RWPE1 (cell line): ENCODE measurements around the gene ASTN2.

ENCODE experiments used
- CTCF ChIA-PET: fragments of 350-600 bp; sonication (Branson Sonifier 250); formaldehyde crosslinking; extraction: SDS; loops from one replicate; lab custom pipeline; 2021; lab: Yijun Ruan, JAX
- POLR2A ChIA-PET: fragments of 400-600 bp; formaldehyde crosslinking; extraction: SDS; loops from one replicate; lab custom pipeline; 2020; ENCODE audit warnings: antibody characterized with exemption; ENCODE audit not compliant: low non-redundant PET; lab: Yijun Ruan, JAX
- DNase-seq: peaks from one replicate; pipeline ENCODE4 v3.0.0; 2012; ENCODE audit warnings: low spot score
- H3K27ac ChIP-seq: fragments of 450-650 bp; 2 replicates; pipeline ENCODE4 v1.5.1; 2017
- CTCF ChIP-seq: fragments of 450-650 bp; conservative IDR thresholded peaks from 2 replicates; pipeline ENCODE4 v1.5.1; 2017; ENCODE audit warnings: low read depth, mild to moderate bottlenecking

ASTN2 gene

GRCh38 chr9:117435630-117436261, 20.9 kb upstream of the ASTN2 start:
- DNase-seq = no peak
- ChIA-PET POLR2A (no interaction called here), CTCF (interaction anchor here (0.6 kb wide), 1 partner anchor 19 kb away, joined by 3 read pairs; no protein-coding TSS in a partner anchor)
- no peak for TF ChIP-seq CTCF
- no peak overlapping the region for H3K27ac ChIP-seq

DNA sequence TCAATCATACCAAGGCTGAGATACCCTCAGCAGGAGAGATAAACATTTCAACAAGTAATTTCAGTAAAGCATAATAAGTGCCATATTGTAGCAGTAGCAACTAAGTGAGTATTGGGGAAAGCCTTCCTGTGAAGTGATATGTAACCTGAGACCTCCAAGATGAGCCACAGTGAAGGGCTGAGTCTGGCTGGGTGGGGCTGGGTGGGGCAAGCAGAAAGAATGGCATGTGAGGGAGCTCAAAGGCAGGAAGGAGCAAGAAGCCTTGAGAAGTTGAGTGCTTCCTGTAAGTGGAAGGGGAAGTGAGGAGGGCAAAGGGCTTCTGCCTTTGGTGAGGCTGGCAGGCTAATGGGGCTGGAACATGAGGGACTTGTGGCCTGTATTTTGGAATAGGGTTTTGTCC, 19.7 kb upstream of the ASTN2 start:
- POLR2A ChIA-PET = no interaction called here
- no peak overlapping the region for H3K27ac ChIP-seq
- DNase-seq = peak; percentile 52
- TF ChIP-seq CTCF = no peak
- CTCF ChIA-PET = no interaction called here

- DNase-seq = no peak
- no peak for TF ChIP-seq CTCF
- ChIA-PET CTCF (no interaction called here), POLR2A (no interaction called here)
- H3K27ac ChIP-seq = no peak overlapping the region
Observed at GRCh38 chr9:117430813-117431212, 16.0 kb upstream of the ASTN2 start.

DNA sequence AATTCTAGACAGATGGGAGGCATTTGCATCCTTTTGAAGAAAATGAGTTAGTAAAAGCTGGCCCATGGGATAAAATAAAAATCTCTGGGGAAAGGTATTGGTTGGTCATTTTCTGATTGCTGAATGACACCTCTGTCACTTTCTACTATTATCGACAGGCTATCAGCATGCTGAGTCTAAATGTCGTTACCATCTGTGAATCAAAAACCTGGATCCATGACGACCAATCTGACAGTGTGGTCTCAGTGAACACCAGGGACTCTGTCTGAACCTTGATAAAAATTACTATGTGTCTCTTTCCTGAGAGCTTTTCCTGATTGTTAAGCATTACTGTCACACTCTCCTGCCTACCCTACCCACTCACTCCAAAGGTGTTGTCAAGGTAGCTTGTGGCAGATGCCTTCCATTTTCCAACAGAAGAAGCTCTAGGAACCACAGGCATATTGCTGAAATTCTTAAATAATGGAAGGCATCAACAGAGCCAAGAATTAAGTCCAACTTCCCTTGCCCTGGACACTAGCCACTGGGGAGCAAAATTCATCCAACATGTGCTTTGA, 12.6 kb upstream of the ASTN2 start:
- DNase-seq = no peak
- no peak overlapping the region for H3K27ac ChIP-seq
- ChIA-PET CTCF (interaction anchor here (1.6 kb wide), 1 partner anchor 353 kb away, joined by 5 read pairs; no protein-coding TSS in a partner anchor), POLR2A (no interaction called here)
- no peak for TF ChIP-seq CTCF

DNA sequence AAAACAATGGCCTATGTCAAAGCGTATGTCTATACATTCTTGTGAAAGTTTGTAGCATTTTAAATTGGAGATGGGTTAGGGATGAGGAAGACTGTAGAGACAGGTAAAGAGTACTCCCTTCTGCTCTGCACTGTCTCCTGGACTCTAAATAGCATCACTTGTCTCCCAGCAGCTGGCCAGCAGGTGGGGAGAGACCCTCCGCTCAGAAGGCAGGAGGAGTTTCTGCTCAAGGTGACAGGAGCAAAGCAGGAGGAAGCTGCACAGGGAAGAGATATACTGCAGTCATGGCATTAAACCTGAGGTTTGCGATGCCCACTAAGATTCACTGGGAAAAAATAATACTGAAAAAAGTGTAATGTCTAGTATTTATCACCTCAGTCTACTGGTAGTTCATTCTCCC, 10.7 kb upstream of the ASTN2 start:
- CTCF ChIA-PET = interaction anchor here (0.5 kb wide), 1 partner anchor 1234 kb away, joined by 3 read pairs; no protein-coding TSS in a partner anchor

DNA sequence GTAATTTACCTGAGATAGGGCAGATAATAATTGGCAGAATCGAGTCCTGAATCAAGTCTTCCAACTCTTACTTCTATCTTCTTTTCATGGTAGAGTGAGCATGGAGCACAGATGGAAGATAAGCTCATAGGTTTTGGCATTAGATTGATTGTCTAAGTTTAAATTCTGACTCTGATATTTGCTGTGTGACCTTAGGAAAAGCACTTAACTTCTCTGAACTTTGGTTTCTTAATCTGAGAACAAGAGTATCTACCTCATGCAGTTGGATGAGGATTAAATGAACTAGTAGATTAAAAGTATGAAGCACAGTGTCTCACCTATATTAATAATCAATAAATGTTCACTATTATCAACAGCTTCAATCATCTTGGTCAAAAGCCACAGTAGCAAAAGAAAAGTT, 9.4 kb upstream of the ASTN2 start:
- no peak overlapping the region for H3K27ac ChIP-seq
- TF ChIP-seq CTCF = no peak
- CTCF ChIA-PET = interaction anchor here (0.6 kb wide), 1 partner anchor 1003 kb away, joined by 3 read pairs; no protein-coding TSS in a partner anchor
- POLR2A ChIA-PET = no interaction called here
- DNase-seq = no peak

More for the DNA sequence above, 10.7 kb upstream of the ASTN2 start:
- DNase-seq = no peak
- H3K27ac ChIP-seq = no peak overlapping the region
- no peak for TF ChIP-seq CTCF
- POLR2A ChIA-PET = no interaction called here
